ENCODE data around the gene HPSE2. TPM values are rescaled to one million over a fixed set of nuclear protein-coding genes. Genes with fewer than 3 reads are reported as not detected.

Gene HPSE2
- polyA plus RNA-seq, 1 donor, result not detected

- DNase-seq, result no peak
Observed at GRCh38 chr10:98832196-98832595, 403.5 kb downstream of the HPSE2 start.

- DNase-seq, result no peak
Observed at GRCh38 chr10:98831391-98831790, 404.3 kb downstream of the HPSE2 start.

- no peak for DNase-seq
Observed at GRCh38 chr10:98825741-98826140, 409.9 kb downstream of the HPSE2 start.

- DNase-seq, result no peak
Observed at GRCh38 chr10:98817396-98817795, 418.3 kb downstream of the HPSE2 start.

GRCh38 chr10:98815039-98815885 is 420.4 kb downstream of the HPSE2 start:
- no peak for DNase-seq

- DNase-seq, result no peak
Observed at GRCh38 chr10:98814470-98814869, 421.2 kb downstream of the HPSE2 start.

- DNase-seq, result no peak
Observed at GRCh38 chr10:98808282-98808892, 427.3 kb downstream of the HPSE2 start.

GRCh38 chr10:98800263-98800662 is 435.4 kb downstream of the HPSE2 start:
- no peak for DNase-seq

- no peak for DNase-seq
Observed at GRCh38 chr10:98795467-98795866, 440.2 kb downstream of the HPSE2 start.

- no peak for DNase-seq
Observed at GRCh38 chr10:98790817-98791216, 444.8 kb downstream of the HPSE2 start.

- no peak for DNase-seq
Observed at GRCh38 chr10:98778277-98778759, 457.3 kb downstream of the HPSE2 start.

GRCh38 chr10:98758463-98758862 is 477.2 kb downstream of the HPSE2 start:
- DNase-seq, result no peak

- DNase-seq, result no peak
Observed at GRCh38 chr10:98748298-98748697, 487.4 kb downstream of the HPSE2 start.

GRCh38 chr10:98745645-98746044 is 490.0 kb downstream of the HPSE2 start:
- DNase-seq, result no peak

- no peak for DNase-seq
Observed at GRCh38 chr10:98720551-98720950, 515.1 kb downstream of the HPSE2 start.

GRCh38 chr10:98713586-98713985 is 522.1 kb downstream of the HPSE2 start:
- DNase-seq, result no peak

GRCh38 chr10:98696516-98696915 is 539.1 kb downstream of the HPSE2 start:
- DNase-seq, result no peak

- DNase-seq, result no peak
Observed at GRCh38 chr10:98694883-98695282, 540.8 kb downstream of the HPSE2 start.

GRCh38 chr10:98694014-98694413 is 541.6 kb downstream of the HPSE2 start:
- DNase-seq, result no peak

GRCh38 chr10:98687685-98688084 is 548.0 kb downstream of the HPSE2 start:
- DNase-seq, result no peak

GRCh38 chr10:98684019-98684899 is 551.4 kb downstream of the HPSE2 start:
- DNase-seq, result no peak

- DNase-seq, result no peak
Observed at GRCh38 chr10:98676895-98677294, 558.8 kb downstream of the HPSE2 start.

- DNase-seq, result no peak
Observed at GRCh38 chr10:98675902-98676301, 559.8 kb downstream of the HPSE2 start.

Data from hindlimb muscle (tissue), 1 donor.